GM21717 (cell line): ENCODE measurements around the gene ACVRL1.

Experiments used
- ATAC-seq: cut with Tn5 transposase; IDR thresholded peaks from one replicate; pipeline ENCODE4 v1.9.1; 2021; ENCODE audit warnings: mild to moderate bottlenecking, moderate library complexity; ENCODE audit not compliant: unreplicated experiment

ACVRL1 gene

GRCh38 chr12:51959921-51960320 lies 52.6 kb downstream of the ACVRL1 start:
- no peak for ATAC-seq

GRCh38 chr12:51960488-51960887 lies 53.2 kb downstream of the ACVRL1 start:
- ATAC-seq, result no peak

DNA sequence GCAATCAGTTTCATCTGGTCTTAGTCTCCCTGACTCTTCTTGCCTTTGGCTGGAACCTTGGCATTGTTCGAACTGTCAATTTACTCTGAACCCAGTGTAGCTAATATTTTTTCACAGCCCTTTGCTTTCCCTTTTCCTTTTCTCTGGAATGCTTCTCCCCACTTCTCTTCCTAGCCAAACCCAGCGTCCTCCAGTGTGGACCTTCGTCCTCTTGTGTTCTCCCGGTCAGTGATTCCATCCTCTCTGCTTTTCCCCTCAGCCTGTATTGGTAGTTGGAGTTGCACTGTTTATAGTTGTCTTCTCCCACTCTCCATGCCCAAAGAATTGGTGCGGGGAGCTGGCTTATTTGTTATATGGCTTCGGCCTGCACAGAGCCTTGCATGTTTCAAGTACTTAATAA lies 53.6 kb downstream of the ACVRL1 start:
- no peak for ATAC-seq

DNA sequence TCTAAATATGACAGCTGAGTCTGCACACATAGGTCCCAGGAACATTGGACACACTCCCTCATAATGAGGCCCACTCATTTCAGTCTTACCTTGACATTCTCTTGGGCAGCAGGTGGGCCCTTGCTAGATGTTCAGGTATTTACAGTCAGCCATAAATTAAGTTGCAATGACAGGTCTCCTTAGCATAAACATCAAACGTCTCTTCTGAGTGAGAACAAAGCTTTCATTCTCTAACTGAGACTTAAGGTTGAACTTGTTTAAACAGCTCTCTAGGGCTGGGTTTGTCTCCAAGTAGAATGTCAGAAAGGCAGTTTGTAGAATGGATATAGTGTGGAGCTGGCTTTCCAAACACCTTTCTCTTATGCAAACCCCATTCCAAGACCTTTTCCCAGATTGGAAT lies 54.5 kb downstream of the ACVRL1 start:
- ATAC-seq, result no peak

- ATAC-seq, result no peak
These were observed 55.4 kb downstream of the ACVRL1 start for GRCh38 chr12:51962737-51963136.

DNA sequence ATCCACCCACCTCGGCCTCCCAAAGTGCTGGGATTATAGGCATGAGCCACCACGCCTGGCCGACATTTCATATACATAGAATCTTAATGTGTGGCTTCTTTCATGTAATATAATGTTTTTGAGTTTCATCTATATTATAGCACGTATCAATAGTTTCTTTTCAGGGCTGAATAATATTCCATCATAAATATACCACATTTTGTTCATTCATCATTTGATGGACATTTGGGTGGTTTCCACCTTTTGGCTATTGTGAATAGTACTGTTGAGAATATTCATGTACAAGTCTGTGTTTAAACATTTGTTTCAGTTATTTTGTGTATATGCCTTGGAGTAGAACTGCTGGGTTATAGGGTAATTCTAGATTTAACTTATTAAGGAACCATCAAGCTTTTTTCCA lies 56.2 kb downstream of the ACVRL1 start:
- ATAC-seq, result no peak

- ATAC-seq, result no peak
These were observed 62.3 kb downstream of the ACVRL1 start for GRCh38 chr12:51969643-51970042.

- peak; percentile 78 for ATAC-seq
These were observed 63.8 kb downstream of the ACVRL1 start for GRCh38 chr12:51970904-51971646.

GRCh38 chr12:51971679-51972421 lies 64.5 kb downstream of the ACVRL1 start:
- no peak for ATAC-seq

GRCh38 chr12:51972422-51972812 lies 65.1 kb downstream of the ACVRL1 start:
- no peak for ATAC-seq

- ATAC-seq, result no peak
These were observed 65.6 kb downstream of the ACVRL1 start for GRCh38 chr12:51972849-51973273.
